DMS114 treated with DMSO at 0.1 percent for 48 hours (cell line): ENCODE results near the gene CNPY4.

Source experiments
- DNase-seq: peaks from one replicate; lab custom pipeline; 2025; ENCODE audit not compliant: unreplicated experiment; lab: John Stamatoyannopoulos, UW

Gene CNPY4

DNA sequence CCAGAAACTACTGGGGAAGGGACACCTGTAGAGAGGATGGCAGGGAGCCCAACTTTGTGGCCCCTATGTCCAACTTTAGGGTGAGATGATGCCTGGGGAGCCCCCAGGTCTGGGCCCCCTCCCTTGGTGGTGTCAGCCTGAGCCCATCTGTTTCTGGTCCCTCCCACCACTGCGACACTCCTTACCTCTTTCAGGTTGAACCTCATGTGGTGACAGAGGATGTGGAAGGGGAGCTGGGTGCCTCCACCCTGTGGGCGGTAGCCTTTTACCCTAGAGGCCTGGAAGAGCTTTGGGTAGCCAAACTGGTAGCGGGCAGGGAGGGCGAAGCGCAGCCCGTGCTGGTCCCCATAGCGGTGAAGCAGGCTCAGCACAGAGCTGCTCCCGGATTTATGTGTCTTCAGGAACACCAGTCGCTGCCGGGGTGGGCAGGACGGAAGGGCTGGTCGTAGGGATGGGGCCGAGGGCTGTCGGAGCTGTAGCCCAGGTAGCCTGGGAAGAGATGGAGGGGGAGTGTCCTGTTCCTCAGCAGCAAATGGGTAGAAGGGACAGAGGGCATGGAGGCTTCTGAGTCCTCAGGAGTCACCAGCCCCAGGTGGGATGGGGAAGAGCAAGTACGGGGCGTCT is 47.0 kb downstream of the CNPY4 start:
- no peak for DNase-seq

DNA sequence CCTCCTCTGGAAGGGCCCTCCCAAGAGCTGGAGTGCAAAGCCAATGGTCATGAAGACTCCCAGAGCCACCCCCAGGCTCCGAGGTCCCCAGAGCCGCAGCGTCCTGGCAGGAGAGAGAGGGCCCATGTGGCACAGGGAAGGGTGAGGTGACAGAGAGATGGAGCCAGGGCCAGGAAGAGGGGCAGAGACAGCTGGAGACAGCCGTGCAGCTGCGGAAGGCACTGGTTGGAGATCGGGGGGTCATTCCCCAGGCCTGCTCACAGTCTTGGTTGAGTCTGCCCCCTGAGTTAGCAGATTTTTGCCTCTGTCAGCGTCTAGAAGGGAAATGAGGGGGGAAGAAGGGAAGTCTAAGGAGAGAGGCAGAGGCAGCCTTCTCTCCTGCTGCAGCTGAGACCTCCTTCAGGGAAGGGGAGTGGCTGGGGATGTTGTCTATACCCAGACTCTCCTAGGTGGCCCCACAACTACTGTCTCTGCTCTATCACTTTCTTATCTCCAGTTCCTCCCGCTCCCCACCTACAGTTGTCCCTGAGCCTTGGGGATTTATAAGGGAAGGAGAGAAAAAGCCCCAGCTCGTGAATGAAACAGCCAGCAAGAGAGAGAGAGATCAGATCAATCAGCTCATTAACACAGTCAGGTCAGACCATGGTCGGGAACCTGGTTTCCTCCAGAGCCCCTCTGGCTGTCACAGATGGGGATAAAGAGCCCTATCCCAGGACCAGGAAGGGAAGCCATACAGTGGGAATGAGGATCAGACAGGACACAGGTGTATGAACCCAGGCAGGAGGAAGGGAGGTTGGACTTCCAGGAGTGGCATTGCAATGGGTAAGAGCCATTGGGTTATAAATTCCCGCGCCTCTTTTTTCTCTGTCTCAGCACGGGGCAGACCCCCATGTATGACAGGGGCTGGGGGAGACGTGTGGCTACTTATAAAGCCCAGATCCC is 47.8 kb downstream of the CNPY4 start:
- no peak for DNase-seq

DNA sequence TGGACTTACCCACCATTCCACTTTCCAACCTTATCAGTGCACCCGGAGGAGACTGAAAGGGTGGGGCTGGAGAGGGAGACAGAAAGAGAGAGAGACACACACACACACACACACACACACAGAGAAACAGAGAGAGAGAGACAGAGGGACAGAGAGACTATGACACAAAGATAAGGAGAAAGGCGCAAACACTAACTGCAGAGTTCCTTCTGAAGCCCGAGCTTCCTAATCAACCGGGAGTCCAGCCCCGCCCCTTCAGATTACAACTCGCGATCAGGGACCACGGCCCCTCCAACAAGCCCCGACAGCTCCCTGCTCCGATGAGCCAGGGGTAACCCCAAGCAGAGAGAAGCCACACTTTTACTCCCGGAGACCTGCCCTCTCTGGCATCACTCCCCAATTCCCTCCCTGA is 48.5 kb downstream of the CNPY4 start:
- DNase-seq, result no peak

DNA sequence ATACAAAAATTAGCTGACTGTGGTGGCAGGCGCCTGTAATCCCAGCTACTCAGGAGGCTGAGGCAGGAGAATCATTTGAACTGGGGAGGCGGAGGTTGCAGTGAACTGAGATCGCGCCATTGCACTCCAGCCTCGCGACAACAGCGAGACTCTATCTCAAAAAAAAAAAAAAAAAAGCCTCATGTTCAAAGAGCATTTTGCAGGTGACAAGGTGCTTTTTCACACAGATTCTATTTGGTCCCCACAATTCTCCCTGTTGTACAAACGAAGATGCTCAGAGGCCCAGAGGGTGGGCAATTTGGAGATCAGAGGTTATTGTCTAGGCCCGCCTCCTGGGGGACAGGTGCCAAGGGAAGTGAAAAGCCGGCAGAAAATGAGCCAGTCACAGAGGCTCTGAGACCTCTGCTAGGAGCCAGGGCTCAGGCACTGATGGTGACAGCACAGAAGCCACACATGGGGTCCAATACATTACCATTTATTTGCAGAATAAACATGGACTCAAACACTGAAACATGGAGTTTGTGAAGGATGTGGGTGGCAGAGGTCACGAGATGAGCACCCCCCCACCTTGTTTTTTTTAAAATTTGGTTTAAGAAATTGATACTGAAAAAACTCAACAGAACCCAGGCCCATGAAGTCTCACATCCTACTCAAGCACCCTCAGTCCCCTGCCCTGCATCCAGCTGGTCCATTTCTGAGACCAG is 49.9 kb downstream of the CNPY4 start:
- no peak for DNase-seq

DNA sequence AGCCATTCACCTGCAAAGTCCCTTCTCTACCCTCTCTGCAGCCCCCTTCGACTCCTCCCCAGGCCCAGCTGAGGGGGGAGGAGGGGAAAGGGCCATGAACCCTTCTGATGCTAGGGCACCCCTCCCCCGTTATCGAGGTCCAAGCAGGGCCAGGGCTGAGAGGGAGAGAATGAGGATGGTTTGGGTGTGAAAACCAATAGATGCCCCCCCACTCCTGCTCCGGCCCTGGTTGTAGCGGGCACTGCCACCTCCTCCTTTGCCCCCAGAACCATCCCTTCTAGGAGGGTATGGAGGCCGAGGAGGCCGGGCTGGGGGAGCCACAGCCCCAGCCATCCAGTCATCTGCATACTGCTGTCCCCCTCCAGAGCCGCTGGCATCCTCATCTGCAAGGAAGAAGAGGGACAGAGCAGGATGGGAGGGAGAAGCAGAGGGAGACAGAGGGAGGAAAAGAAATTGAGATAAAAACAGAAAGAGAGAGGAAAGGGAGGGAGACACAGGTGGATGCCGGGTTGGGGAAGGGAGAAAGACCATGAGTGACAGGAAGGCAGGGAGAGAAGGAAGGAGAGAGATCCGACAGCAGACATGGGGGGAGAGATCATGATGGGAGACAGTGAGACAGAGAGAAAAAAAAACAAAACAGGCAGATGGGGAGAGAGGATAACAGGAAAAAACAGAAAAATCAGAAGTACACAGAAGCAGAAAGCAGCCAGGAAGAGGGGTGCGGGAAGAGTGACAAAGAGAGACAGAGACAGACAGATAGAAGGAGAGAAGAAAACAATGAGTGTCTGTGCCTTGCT is 50.9 kb downstream of the CNPY4 start:
- no peak for DNase-seq

DNA sequence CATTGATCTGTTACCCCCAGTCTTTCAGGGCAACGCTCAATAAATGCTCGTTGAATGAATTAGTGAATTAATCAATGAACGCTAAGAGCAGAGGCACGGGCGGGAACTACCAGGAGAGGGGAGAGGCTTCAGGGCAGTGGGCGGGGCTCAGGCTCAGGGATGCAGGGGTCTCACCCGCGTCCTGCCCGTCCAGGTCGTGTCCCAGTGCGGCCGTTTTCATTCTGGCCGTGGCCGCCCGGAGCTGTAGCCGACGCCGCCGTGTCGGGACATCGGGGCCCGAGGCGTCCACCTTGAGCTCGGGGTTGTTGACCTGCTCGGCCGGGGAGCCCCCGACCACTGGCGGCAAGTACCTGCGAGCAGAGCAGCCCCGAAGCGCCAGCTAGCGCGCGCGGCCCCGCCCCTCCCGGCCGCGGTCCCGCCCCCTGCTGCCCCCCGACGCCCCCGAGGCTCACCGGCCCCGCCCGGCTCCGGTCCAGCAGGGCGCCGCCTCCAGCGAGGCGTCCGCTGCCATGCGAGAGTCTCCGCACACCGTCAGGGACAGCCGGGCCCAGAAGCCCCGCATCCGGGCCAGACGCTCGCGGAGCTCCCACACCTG is 51.8 kb downstream of the CNPY4 start:
- no peak for DNase-seq

DNA sequence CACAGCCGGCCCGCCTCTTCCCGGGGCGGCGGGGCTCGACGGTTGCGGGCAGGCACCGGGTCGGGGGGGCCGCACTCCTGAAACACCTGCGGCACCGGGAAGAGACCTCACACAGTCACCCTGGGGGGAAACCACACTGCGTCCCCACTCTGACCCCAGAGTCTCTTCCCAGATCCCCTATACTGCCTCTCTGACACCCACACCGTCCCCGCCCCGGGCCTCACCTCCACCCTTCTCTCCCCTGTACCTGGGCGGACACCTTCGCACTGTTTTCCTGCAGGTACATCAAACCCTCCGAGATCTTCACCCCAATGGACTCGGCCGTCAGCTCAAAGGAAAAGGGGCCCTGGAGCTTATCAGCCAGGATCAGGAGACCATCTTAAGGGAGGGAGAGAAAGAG is 52.4 kb downstream of the CNPY4 start:
- DNase-seq, result no peak

DNA sequence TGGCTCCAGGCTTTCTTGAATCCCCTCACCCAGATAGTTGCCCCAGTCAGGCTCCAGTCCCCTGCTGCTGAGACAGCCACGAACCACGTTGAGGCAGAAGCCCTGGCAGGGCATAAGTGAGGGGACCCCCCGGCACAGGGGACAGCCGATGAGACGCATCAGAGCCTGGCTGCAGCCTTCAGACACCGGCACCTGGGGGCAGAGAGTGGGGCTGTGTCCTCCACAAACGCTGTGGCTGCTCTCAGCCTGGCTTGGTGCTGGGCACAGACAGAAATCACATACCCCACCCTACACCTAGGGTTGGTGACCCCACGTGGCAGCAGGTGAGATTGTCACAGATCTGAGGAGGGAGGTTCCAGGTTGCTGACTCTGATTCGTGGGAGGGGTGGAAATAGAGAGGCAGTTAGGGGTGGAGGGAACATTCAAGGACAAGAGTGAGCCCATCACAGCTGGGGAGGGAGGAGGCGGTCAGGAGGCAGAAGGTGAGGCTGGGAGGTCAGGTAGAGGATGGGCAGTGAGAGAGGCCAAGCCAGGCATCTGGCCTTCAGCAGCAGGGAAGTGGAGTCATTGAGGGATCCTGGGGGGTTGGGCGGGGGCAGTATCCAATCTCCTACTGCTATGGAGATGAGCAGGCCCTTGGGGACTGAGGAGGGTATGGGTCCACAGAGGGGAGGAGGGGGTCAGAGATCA is 54.5 kb downstream of the CNPY4 start:
- no peak for DNase-seq

DNA sequence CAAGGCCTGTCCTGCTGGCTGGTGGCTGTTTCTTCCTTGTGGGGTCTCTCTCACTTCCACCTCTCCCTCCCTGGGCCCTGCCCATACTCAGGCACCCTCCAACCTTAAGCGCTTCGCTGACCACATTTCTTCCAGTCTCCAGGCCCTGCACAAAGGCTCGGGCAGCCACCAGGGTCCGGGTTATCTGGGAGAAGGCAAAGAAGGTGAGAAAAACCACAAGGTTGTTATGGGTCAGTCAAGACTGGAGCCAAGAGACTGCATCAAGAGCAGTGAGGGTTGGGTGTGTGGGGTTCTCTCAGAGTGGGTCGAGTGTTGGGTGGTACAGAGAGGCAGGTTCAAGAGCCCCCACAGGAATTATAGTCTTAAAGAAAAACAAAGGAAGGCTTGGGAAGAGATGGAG is 55.1 kb downstream of the CNPY4 start:
- DNase-seq, result no peak
